PC-9 (cell line): ENCODE results near the gene ARHGEF17.

ENCODE experiments used
- CTCF ChIP-seq: fragments of 200-600 bp; sonication (generic); conservative IDR thresholded peaks from 2 replicates; pipeline ENCODE4 v1.6.1; 2017; ENCODE audit warnings: mixed run types, antibody characterized with exemption, mild to moderate bottlenecking, moderate library complexity
- EZH2 ChIP-seq: fragments of 200-600 bp; sonication (generic); IDR thresholded peaks from 2 replicates; pipeline ENCODE4 v1.8.0; 2017; ENCODE audit warnings: antibody characterized with exemption, low read depth

- TF ChIP-seq CTCF (no peak), EZH2 (no peak)
These were observed 25.1 kb downstream of the ARHGEF17 start for GRCh38 chr11:73333173-73333572.
